A549 treated with CpdA at 1 μM for 4 hours (cell line): Measurements from ENCODE around the gene TBC1D28. TPM values are rescaled to one million over a fixed set of nuclear protein-coding genes. Genes with fewer than 3 reads are reported as not detected.

Experiments
- total RNA-seq: library from RNA; stranded (reverse); fragments of 200-300 nt; extraction: Qiagen RNA extraction; gene quantifications from 5 replicates; pipeline ENCODE4 v1.2.3, GENCODE V29; 2022; ENCODE audit warnings: low read depth

Gene TBC1D28
- total RNA-seq: not detected in 5 replicates

GRCh38 chr17:18644291-18644690 lies at the start of gene TBC1D28:
TBC1D28 (minus strand) TSS chr17:18644391; CDS start chr17:18641352, 3,039 bp downstream.

GRCh38 chr17:18681767-18682571 lies 37.8 kb upstream of the TBC1D28 start, which contains the start of gene FOXO3B:
FOXO3B (minus strand) TSS chr17:18682314; CDS start chr17:18681651, 663 bp downstream.

Other genes starting within 250 kb of the TBC1D28 start
- gene LGALS9C, start 167.6 kb downstream of the TBC1D28 start, total RNA-seq: 0.07 to 0.14 TPM in 2 of 5 replicates, not detected in the others
- 3.4 to 5.3 TPM (median 4.9 TPM) in 5 replicates for gene FOXO3B, start 37.9 kb upstream of the TBC1D28 start, total RNA-seq
- gene FBXW10, start 99.7 kb upstream of the TBC1D28 start, total RNA-seq: 0.96 to 1.9 TPM (median 1.2 TPM) in 5 replicates
- 70.8 to 79.6 TPM (median 76.6 TPM) in 5 replicates for gene TVP23B, start 136.8 kb upstream of the TBC1D28 start, total RNA-seq
- gene PRPSAP2, start 213.7 kb upstream of the TBC1D28 start, total RNA-seq: 45.2 to 47.9 TPM (median 46.2 TPM) in 5 replicates